WTC11 (cell line): ENCODE measurements around the gene STARD8. TPM values are rescaled to one million over a fixed set of nuclear protein-coding genes. Genes with fewer than 3 reads are reported as not detected.
A peak's percentile ranks its signal among the peaks of the same experiment; 100 is the strongest.

Source experiments
- ATAC-seq: fragments of 200-7000 bp; cut with Tn5 transposase; 2 replicates; pipeline ENCODE4 v1.10.0; 2021; ENCODE audit warnings: mild to moderate bottlenecking, moderate library complexity
- CTCF ChIA-PET: fragments of 300-600 bp; sonication (Branson Sonifier 250); formaldehyde crosslinking; loops from one replicate; lab custom pipeline; 2021; ENCODE audit warnings: antibody characterized with exemption; lab: Charles Lee
- POLR2A ChIA-PET: fragments of 350-600 bp; sonication (Branson Sonifier 250); formaldehyde crosslinking; loops from one replicate; lab custom pipeline; 2021; ENCODE audit warnings: antibody characterized with exemption; lab: Charles Lee
- DNase-seq: peaks from one replicate; pipeline ENCODE4 v3.0.0; 2021; ENCODE audit warnings: low spot score
- H3K27ac Mint-ChIP-seq: 2 replicates; pipeline ENCODE4 v1.8.0; 2021; ENCODE audit warnings: mixed read lengths
- H3K27me3 Mint-ChIP-seq: 2 replicates; pipeline ENCODE4 v1.8.0; 2021; ENCODE audit warnings: low read depth, mild to moderate bottlenecking, moderate library complexity, mixed read lengths
- H3K36me3 Mint-ChIP-seq: 2 replicates; pipeline ENCODE4 v1.8.0; 2021; ENCODE audit warnings: mixed read lengths
- H3K4me1 Mint-ChIP-seq: 2 replicates; pipeline ENCODE4 v1.8.0; 2022; ENCODE audit warnings: mixed read lengths
- H3K4me3 Mint-ChIP-seq: 2 replicates; pipeline ENCODE4 v1.8.0; 2021; ENCODE audit warnings: mild to moderate bottlenecking, moderate library complexity, mixed read lengths
- H3K9me3 Mint-ChIP-seq: 2 replicates; pipeline ENCODE4 v1.8.0; 2021; ENCODE audit warnings: mixed read lengths
- AFF4 ChIP-seq: sonication (generic); formaldehyde crosslinking; IDR thresholded peaks from 2 replicates; pipeline ENCODE4 v1.8.1; 2023; ENCODE audit warnings: mild to moderate bottlenecking, missing genetic modification reagents, borderline replicate concordance
- E2F5 ChIP-seq: sonication (generic); formaldehyde crosslinking; IDR thresholded peaks from 2 replicates; pipeline ENCODE4 v1.8.1; 2022; ENCODE audit warnings: mild to moderate bottlenecking, moderate library complexity, missing genetic modification reagents
- EMX1 ChIP-seq: fragments of 250-450 bp; sonication (Bioruptor Pico); IDR thresholded peaks from 2 replicates; pipeline ENCODE4 v1.8.0; 2021; ENCODE audit warnings: mild to moderate bottlenecking
- ESRRA ChIP-seq: sonication (generic); formaldehyde crosslinking; IDR thresholded peaks from 2 replicates; pipeline ENCODE4 v1.8.1; 2022; ENCODE audit warnings: mild to moderate bottlenecking, missing genetic modification reagents, borderline replicate concordance
- IRF2 ChIP-seq: sonication (generic); formaldehyde crosslinking; IDR thresholded peaks from 2 replicates; pipeline ENCODE4 v1.8.0; 2022; ENCODE audit warnings: low read depth, missing genetic modification reagents, borderline replicate concordance
- KAT7 ChIP-seq: sonication (generic); formaldehyde crosslinking; IDR thresholded peaks from 2 replicates; pipeline ENCODE4 v1.8.1; 2023; ENCODE audit warnings: missing genetic modification reagents, mild to moderate bottlenecking, borderline replicate concordance
- MXD4 ChIP-seq: fragments of 250-450 bp; sonication (Bioruptor Pico); IDR thresholded peaks from 2 replicates; pipeline ENCODE4 v1.8.0; 2021; ENCODE audit warnings: mild to moderate bottlenecking, moderate library complexity, borderline replicate concordance
- NFYB ChIP-seq: sonication (generic); formaldehyde crosslinking; conservative IDR thresholded peaks from 2 replicates; pipeline ENCODE4 v1.8.0; 2022; ENCODE audit warnings: low read depth, missing genetic modification reagents
- PRRX2 ChIP-seq: fragments of 250-450 bp; sonication (Bioruptor Pico); IDR thresholded peaks from 2 replicates; pipeline ENCODE4 v1.8.0; 2021; ENCODE audit warnings: mild to moderate bottlenecking
- RORB ChIP-seq: fragments of 250-450 bp; sonication (Bioruptor Pico); IDR thresholded peaks from 2 replicates; pipeline ENCODE4 v1.9.0; 2021; ENCODE audit warnings: mild to moderate bottlenecking
- SP1 ChIP-seq: sonication (generic); formaldehyde crosslinking; conservative IDR thresholded peaks from 2 replicates; pipeline ENCODE4 v1.8.1; 2022; ENCODE audit warnings: missing genetic modification reagents
- ZNF317 ChIP-seq: sonication (generic); formaldehyde crosslinking; IDR thresholded peaks from 2 replicates; pipeline ENCODE4 v1.8.1; 2023; ENCODE audit warnings: low read depth, mild to moderate bottlenecking, moderate library complexity, missing genetic modification reagents, borderline replicate concordance
- ZNF416 ChIP-seq: fragments of 250-450 bp; sonication (Bioruptor Pico); IDR thresholded peaks from 2 replicates; pipeline ENCODE4 v1.9.0; 2021; ENCODE audit warnings: mild to moderate bottlenecking, inconsistent platforms
- ZNF425 ChIP-seq: fragments of 250-450 bp; sonication (Bioruptor Pico); conservative IDR thresholded peaks from 2 replicates; pipeline ENCODE4 v1.9.0; 2021; ENCODE audit warnings: mild to moderate bottlenecking
- total RNA-seq: library from RNA; stranded (reverse); gene quantifications from 3 replicates; pipeline ENCODE4 v1.2.3, GENCODE V29; 2021
- TF ChIP-seq, protein P1 (sequence below): fragments of 250-450 bp; sonication (Bioruptor Pico); IDR thresholded peaks from 2 replicates; pipeline ENCODE4 v1.9.0; 2021; ENCODE audit warnings: moderate library complexity, mild to moderate bottlenecking, inconsistent platforms, borderline replicate concordance
- TF ChIP-seq, protein P2 (sequence below): sonication (generic); formaldehyde crosslinking; IDR thresholded peaks from 2 replicates; pipeline ENCODE4 v1.8.0; 2023; ENCODE audit warnings: missing genetic modification reagents
- TF ChIP-seq, protein P3 (sequence below): sonication (generic); formaldehyde crosslinking; IDR thresholded peaks from 2 replicates; pipeline ENCODE4 v1.8.0; 2023; ENCODE audit warnings: missing genetic modification reagents, mild to moderate bottlenecking, borderline replicate concordance
- TF ChIP-seq, protein P4 (sequence below): sonication (generic); formaldehyde crosslinking; IDR thresholded peaks from 2 replicates; pipeline ENCODE4 v1.8.1; 2022; ENCODE audit warnings: low read depth, missing genetic modification reagents, borderline replicate concordance
- TF ChIP-seq, protein P5 (sequence below): sonication (generic); formaldehyde crosslinking; IDR thresholded peaks from 2 replicates; pipeline ENCODE4 v1.8.0; 2022; ENCODE audit warnings: mild to moderate bottlenecking, missing genetic modification reagents
- TF ChIP-seq, protein P6 (sequence below): fragments of 250-450 bp; sonication (Bioruptor Pico); IDR thresholded peaks from 2 replicates; pipeline ENCODE4 v1.8.0; 2021; ENCODE audit warnings: mild to moderate bottlenecking

The STARD8 gene
- total RNA-seq, 1 experiment from 2014 or later = 8.5 TPM

DNA sequence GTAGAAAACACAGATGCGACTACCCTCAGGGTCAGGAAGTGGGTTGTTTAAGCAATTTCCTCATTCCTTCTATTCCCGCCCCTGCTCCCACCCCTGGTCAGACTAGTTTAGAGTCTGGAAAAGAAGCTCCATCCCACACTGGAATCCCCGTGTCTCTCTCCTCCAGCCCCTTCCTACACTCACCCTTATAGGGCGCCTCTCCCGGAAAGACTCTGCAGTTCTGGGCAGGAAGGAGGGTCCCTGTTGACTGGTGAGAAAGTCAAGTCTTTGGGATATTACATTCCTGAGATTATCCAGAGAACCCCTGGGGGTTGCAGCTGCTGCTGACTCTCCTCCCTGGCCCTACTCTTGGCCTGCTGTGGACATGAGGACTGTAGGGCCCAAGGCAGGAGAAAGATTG, 11.9 kb downstream of the STARD8 start:
- DNase-seq (no peak), ATAC-seq (peak; percentile 87)
- Mint-ChIP-seq H3K27ac (peak overlapping the region; percentile 89), H3K4me3 (no peak overlapping the region), H3K4me1 (peaks cover 16% of the 10 kb centered on the region), H3K27me3 (no peaks in the 10 kb centered on the region), H3K36me3 (no peaks in the 10 kb centered on the region), H3K9me3 (peaks cover 4% of the 10 kb centered on the region; the same call in 1 of the 2 replicates)
- ChIA-PET POLR2A (no interaction called here), CTCF (interaction anchor here (0.6 to 2.6 kb wide), 3 partner anchors 26 to 148 kb away, joined by 3 to 10 read pairs (median 4); no protein-coding TSS in a partner anchor)
- TF ChIP-seq, protein P1, sequence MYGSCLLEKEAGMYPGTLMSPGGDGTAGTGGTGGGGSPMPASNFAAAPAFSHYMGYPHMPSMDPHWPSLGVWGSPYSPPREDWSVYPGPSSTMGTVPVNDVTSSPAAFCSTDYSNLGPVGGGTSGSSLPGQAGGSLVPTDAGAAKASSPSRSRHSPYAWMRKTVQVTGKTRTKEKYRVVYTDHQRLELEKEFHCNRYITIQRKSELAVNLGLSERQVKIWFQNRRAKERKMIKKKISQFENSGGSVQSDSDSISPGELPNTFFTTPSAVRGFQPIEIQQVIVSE = no peak
- TF ChIP-seq IRF2 (CRISPR knock-in tag) (no peak), E2F5 (no peak), SP1 (CRISPR knock-in tag) (no peak), EMX1 (CRISPR knock-in tag) (no peak), ZNF425 (CRISPR knock-in tag) (no peak), PRRX2 (no peak), MXD4 (CRISPR knock-in tag) (no peak), AFF4 (no peak), KAT7 (CRISPR knock-in tag) (no peak), ZNF416 (CRISPR knock-in tag) (no peak), RORB (CRISPR knock-in tag) (no peak), ESRRA (CRISPR knock-in tag) (no peak), ZNF317 (CRISPR knock-in tag) (no peak), NFYB (CRISPR knock-in tag) (no peak)
- TF ChIP-seq, protein P2, sequence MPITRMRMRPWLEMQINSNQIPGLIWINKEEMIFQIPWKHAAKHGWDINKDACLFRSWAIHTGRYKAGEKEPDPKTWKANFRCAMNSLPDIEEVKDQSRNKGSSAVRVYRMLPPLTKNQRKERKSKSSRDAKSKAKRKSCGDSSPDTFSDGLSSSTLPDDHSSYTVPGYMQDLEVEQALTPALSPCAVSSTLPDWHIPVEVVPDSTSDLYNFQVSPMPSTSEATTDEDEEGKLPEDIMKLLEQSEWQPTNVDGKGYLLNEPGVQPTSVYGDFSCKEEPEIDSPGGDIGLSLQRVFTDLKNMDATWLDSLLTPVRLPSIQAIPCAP (CRISPR knock-in tag) = no peak
- TF ChIP-seq, protein P3, sequence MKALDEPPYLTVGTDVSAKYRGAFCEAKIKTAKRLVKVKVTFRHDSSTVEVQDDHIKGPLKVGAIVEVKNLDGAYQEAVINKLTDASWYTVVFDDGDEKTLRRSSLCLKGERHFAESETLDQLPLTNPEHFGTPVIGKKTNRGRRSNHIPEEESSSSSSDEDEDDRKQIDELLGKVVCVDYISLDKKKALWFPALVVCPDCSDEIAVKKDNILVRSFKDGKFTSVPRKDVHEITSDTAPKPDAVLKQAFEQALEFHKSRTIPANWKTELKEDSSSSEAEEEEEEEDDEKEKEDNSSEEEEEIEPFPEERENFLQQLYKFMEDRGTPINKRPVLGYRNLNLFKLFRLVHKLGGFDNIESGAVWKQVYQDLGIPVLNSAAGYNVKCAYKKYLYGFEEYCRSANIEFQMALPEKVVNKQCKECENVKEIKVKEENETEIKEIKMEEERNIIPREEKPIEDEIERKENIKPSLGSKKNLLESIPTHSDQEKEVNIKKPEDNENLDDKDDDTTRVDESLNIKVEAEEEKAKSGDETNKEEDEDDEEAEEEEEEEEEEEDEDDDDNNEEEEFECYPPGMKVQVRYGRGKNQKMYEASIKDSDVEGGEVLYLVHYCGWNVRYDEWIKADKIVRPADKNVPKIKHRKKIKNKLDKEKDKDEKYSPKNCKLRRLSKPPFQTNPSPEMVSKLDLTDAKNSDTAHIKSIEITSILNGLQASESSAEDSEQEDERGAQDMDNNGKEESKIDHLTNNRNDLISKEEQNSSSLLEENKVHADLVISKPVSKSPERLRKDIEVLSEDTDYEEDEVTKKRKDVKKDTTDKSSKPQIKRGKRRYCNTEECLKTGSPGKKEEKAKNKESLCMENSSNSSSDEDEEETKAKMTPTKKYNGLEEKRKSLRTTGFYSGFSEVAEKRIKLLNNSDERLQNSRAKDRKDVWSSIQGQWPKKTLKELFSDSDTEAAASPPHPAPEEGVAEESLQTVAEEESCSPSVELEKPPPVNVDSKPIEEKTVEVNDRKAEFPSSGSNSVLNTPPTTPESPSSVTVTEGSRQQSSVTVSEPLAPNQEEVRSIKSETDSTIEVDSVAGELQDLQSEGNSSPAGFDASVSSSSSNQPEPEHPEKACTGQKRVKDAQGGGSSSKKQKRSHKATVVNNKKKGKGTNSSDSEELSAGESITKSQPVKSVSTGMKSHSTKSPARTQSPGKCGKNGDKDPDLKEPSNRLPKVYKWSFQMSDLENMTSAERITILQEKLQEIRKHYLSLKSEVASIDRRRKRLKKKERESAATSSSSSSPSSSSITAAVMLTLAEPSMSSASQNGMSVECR = no peak
- TF ChIP-seq, protein P4, sequence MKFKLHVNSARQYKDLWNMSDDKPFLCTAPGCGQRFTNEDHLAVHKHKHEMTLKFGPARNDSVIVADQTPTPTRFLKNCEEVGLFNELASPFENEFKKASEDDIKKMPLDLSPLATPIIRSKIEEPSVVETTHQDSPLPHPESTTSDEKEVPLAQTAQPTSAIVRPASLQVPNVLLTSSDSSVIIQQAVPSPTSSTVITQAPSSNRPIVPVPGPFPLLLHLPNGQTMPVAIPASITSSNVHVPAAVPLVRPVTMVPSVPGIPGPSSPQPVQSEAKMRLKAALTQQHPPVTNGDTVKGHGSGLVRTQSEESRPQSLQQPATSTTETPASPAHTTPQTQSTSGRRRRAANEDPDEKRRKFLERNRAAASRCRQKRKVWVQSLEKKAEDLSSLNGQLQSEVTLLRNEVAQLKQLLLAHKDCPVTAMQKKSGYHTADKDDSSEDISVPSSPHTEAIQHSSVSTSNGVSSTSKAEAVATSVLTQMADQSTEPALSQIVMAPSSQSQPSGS (CRISPR knock-in tag) = no peak
- TF ChIP-seq, protein P5, sequence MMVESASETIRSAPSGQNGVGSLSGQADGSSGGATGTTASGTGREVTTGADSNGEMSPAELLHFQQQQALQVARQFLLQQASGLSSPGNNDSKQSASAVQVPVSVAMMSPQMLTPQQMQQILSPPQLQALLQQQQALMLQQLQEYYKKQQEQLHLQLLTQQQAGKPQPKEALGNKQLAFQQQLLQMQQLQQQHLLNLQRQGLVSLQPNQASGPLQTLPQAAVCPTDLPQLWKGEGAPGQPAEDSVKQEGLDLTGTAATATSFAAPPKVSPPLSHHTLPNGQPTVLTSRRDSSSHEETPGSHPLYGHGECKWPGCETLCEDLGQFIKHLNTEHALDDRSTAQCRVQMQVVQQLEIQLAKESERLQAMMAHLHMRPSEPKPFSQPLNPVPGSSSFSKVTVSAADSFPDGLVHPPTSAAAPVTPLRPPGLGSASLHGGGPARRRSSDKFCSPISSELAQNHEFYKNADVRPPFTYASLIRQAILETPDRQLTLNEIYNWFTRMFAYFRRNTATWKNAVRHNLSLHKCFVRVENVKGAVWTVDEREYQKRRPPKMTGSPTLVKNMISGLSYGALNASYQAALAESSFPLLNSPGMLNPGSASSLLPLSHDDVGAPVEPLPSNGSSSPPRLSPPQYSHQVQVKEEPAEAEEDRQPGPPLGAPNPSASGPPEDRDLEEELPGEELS (CRISPR knock-in tag) = no peak
- TF ChIP-seq, protein P6, sequence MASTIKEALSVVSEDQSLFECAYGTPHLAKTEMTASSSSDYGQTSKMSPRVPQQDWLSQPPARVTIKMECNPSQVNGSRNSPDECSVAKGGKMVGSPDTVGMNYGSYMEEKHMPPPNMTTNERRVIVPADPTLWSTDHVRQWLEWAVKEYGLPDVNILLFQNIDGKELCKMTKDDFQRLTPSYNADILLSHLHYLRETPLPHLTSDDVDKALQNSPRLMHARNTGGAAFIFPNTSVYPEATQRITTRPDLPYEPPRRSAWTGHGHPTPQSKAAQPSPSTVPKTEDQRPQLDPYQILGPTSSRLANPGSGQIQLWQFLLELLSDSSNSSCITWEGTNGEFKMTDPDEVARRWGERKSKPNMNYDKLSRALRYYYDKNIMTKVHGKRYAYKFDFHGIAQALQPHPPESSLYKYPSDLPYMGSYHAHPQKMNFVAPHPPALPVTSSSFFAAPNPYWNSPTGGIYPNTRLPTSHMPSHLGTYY = no peak
